ENCODE results near the gene ZXDA.

DNA sequence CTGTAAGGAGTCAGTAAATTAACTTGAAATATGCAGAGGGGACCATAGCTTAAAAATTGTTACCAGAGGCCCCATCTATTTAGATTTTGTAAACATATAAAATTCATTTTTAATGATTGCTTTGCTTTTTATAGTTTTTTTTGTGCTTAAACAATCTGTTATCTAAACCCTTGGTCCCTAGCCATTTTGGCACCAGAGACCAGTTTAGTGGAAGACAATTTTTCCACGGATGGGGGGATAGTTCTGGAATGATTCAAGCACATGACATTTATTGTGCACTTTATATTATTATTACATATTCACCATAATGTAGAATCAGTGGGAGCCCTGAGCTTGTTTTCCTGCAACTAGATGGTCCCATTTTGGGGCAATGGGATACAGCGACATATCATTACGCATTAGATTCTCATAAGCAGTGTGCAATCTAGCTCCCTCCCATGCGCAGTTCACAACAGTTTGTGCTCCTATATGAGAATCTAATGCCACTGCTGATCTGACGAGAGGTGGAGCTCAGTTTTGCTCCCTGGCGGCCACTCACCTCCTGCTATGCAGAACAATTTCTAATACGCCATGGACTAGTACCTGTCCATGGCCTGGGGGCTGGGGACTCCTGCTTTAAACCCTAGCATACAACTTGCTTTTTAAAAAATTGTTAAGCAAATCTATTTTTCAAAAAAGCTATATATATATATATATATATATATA, 5.9 kb downstream of the ZXDA start:
- TF ChIP-seq, protein P1, sequence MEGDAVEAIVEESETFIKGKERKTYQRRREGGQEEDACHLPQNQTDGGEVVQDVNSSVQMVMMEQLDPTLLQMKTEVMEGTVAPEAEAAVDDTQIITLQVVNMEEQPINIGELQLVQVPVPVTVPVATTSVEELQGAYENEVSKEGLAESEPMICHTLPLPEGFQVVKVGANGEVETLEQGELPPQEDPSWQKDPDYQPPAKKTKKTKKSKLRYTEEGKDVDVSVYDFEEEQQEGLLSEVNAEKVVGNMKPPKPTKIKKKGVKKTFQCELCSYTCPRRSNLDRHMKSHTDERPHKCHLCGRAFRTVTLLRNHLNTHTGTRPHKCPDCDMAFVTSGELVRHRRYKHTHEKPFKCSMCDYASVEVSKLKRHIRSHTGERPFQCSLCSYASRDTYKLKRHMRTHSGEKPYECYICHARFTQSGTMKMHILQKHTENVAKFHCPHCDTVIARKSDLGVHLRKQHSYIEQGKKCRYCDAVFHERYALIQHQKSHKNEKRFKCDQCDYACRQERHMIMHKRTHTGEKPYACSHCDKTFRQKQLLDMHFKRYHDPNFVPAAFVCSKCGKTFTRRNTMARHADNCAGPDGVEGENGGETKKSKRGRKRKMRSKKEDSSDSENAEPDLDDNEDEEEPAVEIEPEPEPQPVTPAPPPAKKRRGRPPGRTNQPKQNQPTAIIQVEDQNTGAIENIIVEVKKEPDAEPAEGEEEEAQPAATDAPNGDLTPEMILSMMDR (IDR thresholded peaks at IDR 0.05), result no peak
- no peak for TF ChIP-seq POLR2A (IDR thresholded peaks at IDR 0.05)
